DOHH2 (cell line): ENCODE measurements around the gene FBXW7.

ENCODE experiments used
- H3F3A ChIP-seq: fragments of 200-600 bp; sonication (generic), shearing (Covaris generic); 2 replicates; pipeline ENCODE4 v1.6.0; 2016; ENCODE audit warnings: antibody characterized with exemption, mild to moderate bottlenecking; ENCODE audit not compliant: control insufficient read depth, insufficient read depth
- H3K27ac ChIP-seq: fragments of 200-600 bp; sonication (generic); 2 replicates; pipeline ENCODE4 v1.5.1; 2014; ENCODE audit warnings: low read depth, mild to moderate bottlenecking, low read length, moderate library complexity
- H3K27me3 ChIP-seq: fragments of 200-600 bp; sonication (generic); 2 replicates; pipeline ENCODE4 v1.6.1; 2014; ENCODE audit warnings: mild to moderate bottlenecking, low read length, mixed read lengths; ENCODE audit not compliant: control insufficient read depth
- H3K36me3 ChIP-seq: fragments of 200-600 bp; sonication (generic); 2 replicates; pipeline ENCODE4 v1.6.1; 2014; ENCODE audit warnings: mild to moderate bottlenecking, low read length, moderate library complexity, mixed read lengths; ENCODE audit not compliant: control insufficient read depth
- H3K4me1 ChIP-seq: fragments of 200-600 bp; sonication (generic); 2 replicates; pipeline ENCODE4 v1.6.1; 2014; ENCODE audit warnings: mild to moderate bottlenecking, low read length, mixed read lengths; ENCODE audit not compliant: control insufficient read depth
- H3K4me2 ChIP-seq: fragments of 200-600 bp; sonication (generic); 2 replicates; pipeline ENCODE4 v1.6.0; 2014; ENCODE audit warnings: mild to moderate bottlenecking, low read length, moderate library complexity
- H3K4me3 ChIP-seq: fragments of 200-600 bp; sonication (generic); 2 replicates; pipeline ENCODE4 v1.5.1; 2014; ENCODE audit warnings: mild to moderate bottlenecking, low read length, mixed read lengths
- H3K79me2 ChIP-seq: fragments of 200-600 bp; sonication (generic); 2 replicates; pipeline ENCODE4 v1.6.1; 2014; ENCODE audit warnings: mild to moderate bottlenecking, low read length, mixed read lengths; ENCODE audit not compliant: control insufficient read depth
- H3K9me2 ChIP-seq: fragments of 200-600 bp; sonication (generic); replicated peaks from 2 replicates; pipeline ENCODE4 v1.6.1; 2014; ENCODE audit warnings: mild to moderate bottlenecking, low read length, mixed read lengths; ENCODE audit not compliant: control insufficient read depth
- H3K9me3 ChIP-seq: fragments of 200-600 bp; sonication (generic); 2 replicates; pipeline ENCODE4 v1.6.1; 2014; ENCODE audit warnings: antibody characterized with exemption, low read length, mixed read lengths; ENCODE audit not compliant: control insufficient read depth, insufficient read depth
- H4K20me1 ChIP-seq: fragments of 200-600 bp; sonication (generic); 2 replicates; pipeline ENCODE4 v1.6.0; 2014; ENCODE audit warnings: low read depth, mild to moderate bottlenecking, antibody characterized with exemption, low read length, moderate library complexity; ENCODE audit not compliant: control insufficient read depth, insufficient read depth
- CTCF ChIP-seq: fragments of 200-600 bp; sonication (generic); IDR thresholded peaks from one replicate; pipeline ENCODE4 v1.5.1; 2014; ENCODE audit warnings: antibody characterized with exemption, mild to moderate bottlenecking, low read depth, low read length; ENCODE audit not compliant: poor library complexity, severe bottlenecking
- EZH2phosphoT487 ChIP-seq: fragments of 200-600 bp; sonication (generic); IDR thresholded peaks from 2 replicates; pipeline ENCODE4 v1.6.1; 2017; ENCODE audit warnings: borderline replicate concordance, mild to moderate bottlenecking, antibody characterized with exemption, low read length, moderate library complexity, mixed read lengths

FBXW7 gene

DNA sequence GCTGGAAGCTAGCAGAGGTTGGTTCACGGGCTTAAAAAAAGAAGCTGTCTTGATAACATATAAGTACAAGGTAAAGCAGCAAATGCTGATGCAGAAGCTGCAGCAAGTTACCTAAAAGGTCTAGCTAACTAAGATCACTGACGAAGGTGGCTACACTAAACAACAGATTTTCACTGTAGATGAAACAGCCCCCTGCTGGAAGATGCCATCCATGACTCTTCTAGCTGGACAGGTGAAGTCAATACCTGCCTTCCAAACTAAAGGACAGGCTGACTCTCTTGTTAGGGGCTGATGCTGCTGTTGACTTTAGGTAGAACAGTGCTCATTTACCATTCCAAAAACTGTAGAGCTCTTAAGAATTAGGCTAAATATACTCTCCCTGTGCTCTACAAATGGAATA, 99.5 kb downstream of the FBXW7 start:
- Histone ChIP-seq H3F3A (no peaks in the 10 kb centered on the region; the same call in none of the 2 replicates), H4K20me1 (peaks cover 7% of the 10 kb centered on the region; the same call in 1 of the 2 replicates), H3K4me3 (no peak overlapping the region), H3K27ac (no peak overlapping the region), H3K4me1 (peaks cover 20% of the 10 kb centered on the region), H3K9me2 (no peaks in the 10 kb centered on the region), H3K9me3 (0 out of 2 replicates have a peak, but pooled peaks cover 2% of the 10 kb centered on the region), H3K79me2 (peaks cover 71% of the 10 kb centered on the region), H3K4me2 (no peak overlapping the region), H3K27me3 (no peaks in the 10 kb centered on the region), H3K36me3 (no peaks in the 10 kb centered on the region)
- TF ChIP-seq CTCF (peak; percentile 33), EZH2phosphoT487 (no peak)

DNA sequence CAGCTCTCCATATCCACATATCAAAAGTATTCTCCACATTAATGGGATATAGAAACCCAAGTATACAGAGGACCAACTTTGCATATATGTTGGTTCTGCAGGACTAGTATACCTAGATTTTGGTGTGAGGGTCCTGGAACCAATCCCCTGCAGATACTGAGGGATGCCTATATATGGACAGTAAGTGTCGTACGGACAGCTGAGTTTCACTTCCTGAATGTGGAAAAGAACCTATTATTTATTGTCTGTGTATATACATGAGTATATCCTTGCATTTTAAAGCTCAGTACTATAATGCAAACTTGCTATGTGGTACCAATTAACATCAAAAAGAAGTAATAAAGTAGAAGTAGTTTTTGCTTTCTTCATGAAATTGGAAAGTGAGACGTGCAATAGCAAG, 101.9 kb downstream of the FBXW7 start:
- Histone ChIP-seq H3K79me2 (peaks cover 71% of the 10 kb centered on the region), H4K20me1 (peaks cover 7% of the 10 kb centered on the region; the same call in 1 of the 2 replicates), H3K27me3 (no peaks in the 10 kb centered on the region), H3K9me2 (no peaks in the 10 kb centered on the region), H3K9me3 (0 out of 2 replicates have a peak, but pooled peaks cover 2% of the 10 kb centered on the region), H3F3A (no peaks in the 10 kb centered on the region; the same call in 1 of the 2 replicates), H3K4me1 (peaks cover 20% of the 10 kb centered on the region), H3K27ac (no peak overlapping the region), H3K4me3 (no peak overlapping the region), H3K4me2 (peak overlapping the region; percentile 5; the same call in 1 of the 2 replicates), H3K36me3 (no peaks in the 10 kb centered on the region)
- no peak for TF ChIP-seq CTCF
- TF ChIP-seq EZH2phosphoT487 = no peak

DNA sequence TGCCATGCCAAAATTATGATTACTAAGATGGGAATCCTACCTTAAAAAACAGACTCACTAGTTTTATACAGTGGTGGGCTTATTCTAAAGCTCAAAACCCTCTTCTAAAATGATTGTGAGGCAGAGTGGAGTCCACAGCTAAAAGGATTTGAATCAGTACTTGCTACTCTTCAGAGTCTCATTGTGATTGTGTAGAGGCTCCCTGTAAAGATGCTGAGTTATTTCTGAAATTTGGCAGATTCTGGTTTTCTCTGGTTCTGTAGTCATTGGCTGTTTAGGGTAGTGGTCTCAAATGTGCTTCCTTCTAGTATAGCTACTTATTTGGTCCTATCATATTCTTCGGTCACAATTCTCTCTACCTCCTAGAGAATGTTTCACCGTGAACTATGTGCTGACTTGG, 104.1 kb downstream of the FBXW7 start:
- Histone ChIP-seq H3K27me3 (no peaks in the 10 kb centered on the region), H3K36me3 (no peaks in the 10 kb centered on the region), H3K27ac (no peak overlapping the region), H3K4me3 (no peak overlapping the region), H3K79me2 (peaks cover 56% of the 10 kb centered on the region), H3K4me2 (no peak overlapping the region), H4K20me1 (peaks cover 7% of the 10 kb centered on the region; the same call in 1 of the 2 replicates), H3K4me1 (peaks cover 20% of the 10 kb centered on the region), H3F3A (no peaks in the 10 kb centered on the region; the same call in 1 of the 2 replicates), H3K9me2 (no peaks in the 10 kb centered on the region), H3K9me3 (0 out of 2 replicates have a peak, but pooled peaks cover 2% of the 10 kb centered on the region)
- no peak for TF ChIP-seq CTCF
- TF ChIP-seq EZH2phosphoT487 = no peak
